ENCODE measurements around the gene GSTM3.

Gene GSTM3

GRCh38 chr1:109760581-109761226 lies 19.9 kb upstream of the GSTM3 start:
- no peak overlapping the region for H3K27ac ChIP-seq (ENCODE audit: low read depth, low read length)
- H3K4me2 ChIP-seq (ENCODE audit: low read depth, low read length, poor library complexity, severe bottlenecking) = no peak overlapping the region
- no peaks in the 10 kb centered on the region for H3K9me2 ChIP-seq (replicated peaks; ENCODE audit: insufficient read depth, low read length)
- no peaks in the 10 kb centered on the region for H3K79me2 ChIP-seq (ENCODE audit: insufficient read depth, low read length)
- no peaks in the 10 kb centered on the region for H4K20me1 ChIP-seq (ENCODE audit: low read depth, low read length)
- H3K4me3 ChIP-seq (ENCODE audit: insufficient read depth, low read length, poor library complexity, severe bottlenecking) = no peak overlapping the region
- no peak overlapping the region for H2AFZ ChIP-seq (ENCODE audit: low read depth, low read length, severe bottlenecking)
- no peaks in the 10 kb centered on the region for H3K36me3 ChIP-seq (ENCODE audit: low read length)
- H3K9ac ChIP-seq (ENCODE audit: low read length) = no peak overlapping the region
- no peaks in the 10 kb centered on the region for H3K9me3 ChIP-seq (ENCODE audit: insufficient read depth, low read length)
- no peaks in the 10 kb centered on the region for H3F3A ChIP-seq (ENCODE audit: insufficient read depth)
- no peaks in the 10 kb centered on the region for H3K27me3 ChIP-seq (ENCODE audit: low read length)
- no peak for TF ChIP-seq CTCF (IDR thresholded peaks at IDR 0.05; ENCODE audit: insufficient read depth, low read length, poor library complexity, severe bottlenecking)
- TF ChIP-seq EZH2phosphoT487 (conservative IDR thresholded peaks at IDR 0.05; ENCODE audit: low read length) = no peak

- no peaks in the 10 kb centered on the region for H3K79me2 ChIP-seq (ENCODE audit: insufficient read depth, low read length)
- H3K9me3 ChIP-seq (ENCODE audit: insufficient read depth, low read length) = no peaks in the 10 kb centered on the region
- TF ChIP-seq EZH2phosphoT487 (conservative IDR thresholded peaks at IDR 0.05; ENCODE audit: low read length) (no peak), CTCF (IDR thresholded peaks at IDR 0.05; ENCODE audit: insufficient read depth, low read length, poor library complexity, severe bottlenecking) (no peak)
- H3K9ac ChIP-seq (ENCODE audit: low read length) = no peak overlapping the region
- H3F3A ChIP-seq (ENCODE audit: insufficient read depth) = no peaks in the 10 kb centered on the region
- no peaks in the 10 kb centered on the region for H4K20me1 ChIP-seq (ENCODE audit: low read depth, low read length)
- H3K4me2 ChIP-seq (ENCODE audit: low read depth, low read length, poor library complexity, severe bottlenecking) = no peak overlapping the region
- no peaks in the 10 kb centered on the region for H3K9me2 ChIP-seq (replicated peaks; ENCODE audit: insufficient read depth, low read length)
- H3K27ac ChIP-seq (ENCODE audit: low read depth, low read length) = no peak overlapping the region
- no peaks in the 10 kb centered on the region for H3K27me3 ChIP-seq (ENCODE audit: low read length)
- H2AFZ ChIP-seq (ENCODE audit: low read depth, low read length, severe bottlenecking) = no peak overlapping the region
- no peak overlapping the region for H3K4me3 ChIP-seq (ENCODE audit: insufficient read depth, low read length, poor library complexity, severe bottlenecking)
- H3K36me3 ChIP-seq (ENCODE audit: low read length) = no peaks in the 10 kb centered on the region
Measured at GRCh38 chr1:109759513-109760334, 18.9 kb upstream of the GSTM3 start.

GRCh38 chr1:109757936-109758786 lies 17.3 kb upstream of the GSTM3 start:
- no peaks in the 10 kb centered on the region for H3K9me2 ChIP-seq (replicated peaks; ENCODE audit: insufficient read depth, low read length)
- H2AFZ ChIP-seq (ENCODE audit: low read depth, low read length, severe bottlenecking) = no peak overlapping the region
- H3K9ac ChIP-seq (ENCODE audit: low read length) = no peak overlapping the region
- no peak overlapping the region for H3K4me3 ChIP-seq (ENCODE audit: insufficient read depth, low read length, poor library complexity, severe bottlenecking)
- TF ChIP-seq EZH2phosphoT487 (conservative IDR thresholded peaks at IDR 0.05; ENCODE audit: low read length) (no peak), CTCF (IDR thresholded peaks at IDR 0.05; ENCODE audit: insufficient read depth, low read length, poor library complexity, severe bottlenecking) (no peak)
- H3K27ac ChIP-seq (ENCODE audit: low read depth, low read length) = no peak overlapping the region
- H3K36me3 ChIP-seq (ENCODE audit: low read length) = no peaks in the 10 kb centered on the region
- H3F3A ChIP-seq (ENCODE audit: insufficient read depth) = no peaks in the 10 kb centered on the region
- no peak overlapping the region for H3K4me2 ChIP-seq (ENCODE audit: low read depth, low read length, poor library complexity, severe bottlenecking)
- H3K27me3 ChIP-seq (ENCODE audit: low read length) = no peaks in the 10 kb centered on the region
- H3K9me3 ChIP-seq (ENCODE audit: insufficient read depth, low read length) = no peaks in the 10 kb centered on the region
- no peaks in the 10 kb centered on the region for H3K79me2 ChIP-seq (ENCODE audit: insufficient read depth, low read length)
- H4K20me1 ChIP-seq (ENCODE audit: low read depth, low read length) = no peaks in the 10 kb centered on the region

All from SU-DHL-6 (cell line).